AG09319 (cell line): ENCODE results near the gene TFDP1.

ENCODE experiments used
- DNase-seq: peaks from one replicate; pipeline ENCODE4 v3.0.0-alpha.2; 2010; ENCODE audit warnings: low read depth; ENCODE audit errors: extremely low read depth
- TF ChIP-seq, protein P1 (sequence below): IDR thresholded peaks from 2 replicates; pipeline ENCODE4 v1.5.1; 2011; ENCODE audit warnings: low read depth, mild to moderate bottlenecking, inconsistent platforms, low read length, moderate library complexity

Gene TFDP1

DNA sequence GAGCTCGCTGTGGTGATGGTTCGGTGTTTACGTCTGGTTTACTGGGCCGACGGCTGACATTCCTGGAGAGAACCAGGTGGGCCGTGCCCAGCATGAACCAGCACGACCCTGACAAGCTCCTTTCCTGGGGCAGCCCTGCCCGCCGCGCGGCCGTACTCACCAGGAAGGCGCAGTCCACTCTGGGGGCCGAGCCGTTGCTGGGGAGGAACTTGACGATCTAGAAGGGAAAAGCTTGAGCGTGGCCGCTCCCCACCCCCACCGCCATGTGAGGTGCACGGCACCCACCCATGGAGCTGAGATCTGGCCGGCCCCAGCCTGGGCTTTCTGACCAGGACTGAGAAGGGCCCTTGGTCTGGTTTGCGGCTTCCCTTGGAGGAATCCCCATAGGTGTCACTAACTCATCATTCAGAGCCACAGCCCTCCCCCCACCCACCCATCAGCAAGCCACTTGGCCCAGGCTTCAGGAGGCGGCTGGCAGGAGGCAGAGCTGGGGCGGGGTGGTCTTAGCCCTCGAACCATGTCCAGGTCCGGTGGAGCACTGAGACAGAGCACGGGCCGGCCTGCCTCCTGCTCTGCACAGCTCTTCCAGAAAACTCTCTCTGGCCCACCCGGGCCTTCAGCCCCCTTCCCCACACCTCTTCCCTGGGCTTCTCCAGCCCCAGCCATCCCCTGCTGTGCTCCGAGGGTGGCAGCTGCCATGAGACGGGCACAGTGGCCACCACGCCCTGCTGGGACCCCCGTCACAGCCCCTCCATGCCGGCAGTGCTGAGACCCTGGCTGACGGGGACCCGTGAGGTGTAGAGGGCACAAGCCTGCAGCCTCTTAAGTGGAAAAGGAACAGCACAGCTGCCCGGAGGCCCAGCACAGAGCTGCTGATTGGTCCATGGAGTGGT, 67.2 kb downstream of the TFDP1 start:
- DNase-seq, result no peak
- TF ChIP-seq, protein P1, sequence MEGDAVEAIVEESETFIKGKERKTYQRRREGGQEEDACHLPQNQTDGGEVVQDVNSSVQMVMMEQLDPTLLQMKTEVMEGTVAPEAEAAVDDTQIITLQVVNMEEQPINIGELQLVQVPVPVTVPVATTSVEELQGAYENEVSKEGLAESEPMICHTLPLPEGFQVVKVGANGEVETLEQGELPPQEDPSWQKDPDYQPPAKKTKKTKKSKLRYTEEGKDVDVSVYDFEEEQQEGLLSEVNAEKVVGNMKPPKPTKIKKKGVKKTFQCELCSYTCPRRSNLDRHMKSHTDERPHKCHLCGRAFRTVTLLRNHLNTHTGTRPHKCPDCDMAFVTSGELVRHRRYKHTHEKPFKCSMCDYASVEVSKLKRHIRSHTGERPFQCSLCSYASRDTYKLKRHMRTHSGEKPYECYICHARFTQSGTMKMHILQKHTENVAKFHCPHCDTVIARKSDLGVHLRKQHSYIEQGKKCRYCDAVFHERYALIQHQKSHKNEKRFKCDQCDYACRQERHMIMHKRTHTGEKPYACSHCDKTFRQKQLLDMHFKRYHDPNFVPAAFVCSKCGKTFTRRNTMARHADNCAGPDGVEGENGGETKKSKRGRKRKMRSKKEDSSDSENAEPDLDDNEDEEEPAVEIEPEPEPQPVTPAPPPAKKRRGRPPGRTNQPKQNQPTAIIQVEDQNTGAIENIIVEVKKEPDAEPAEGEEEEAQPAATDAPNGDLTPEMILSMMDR, result no peak

DNA sequence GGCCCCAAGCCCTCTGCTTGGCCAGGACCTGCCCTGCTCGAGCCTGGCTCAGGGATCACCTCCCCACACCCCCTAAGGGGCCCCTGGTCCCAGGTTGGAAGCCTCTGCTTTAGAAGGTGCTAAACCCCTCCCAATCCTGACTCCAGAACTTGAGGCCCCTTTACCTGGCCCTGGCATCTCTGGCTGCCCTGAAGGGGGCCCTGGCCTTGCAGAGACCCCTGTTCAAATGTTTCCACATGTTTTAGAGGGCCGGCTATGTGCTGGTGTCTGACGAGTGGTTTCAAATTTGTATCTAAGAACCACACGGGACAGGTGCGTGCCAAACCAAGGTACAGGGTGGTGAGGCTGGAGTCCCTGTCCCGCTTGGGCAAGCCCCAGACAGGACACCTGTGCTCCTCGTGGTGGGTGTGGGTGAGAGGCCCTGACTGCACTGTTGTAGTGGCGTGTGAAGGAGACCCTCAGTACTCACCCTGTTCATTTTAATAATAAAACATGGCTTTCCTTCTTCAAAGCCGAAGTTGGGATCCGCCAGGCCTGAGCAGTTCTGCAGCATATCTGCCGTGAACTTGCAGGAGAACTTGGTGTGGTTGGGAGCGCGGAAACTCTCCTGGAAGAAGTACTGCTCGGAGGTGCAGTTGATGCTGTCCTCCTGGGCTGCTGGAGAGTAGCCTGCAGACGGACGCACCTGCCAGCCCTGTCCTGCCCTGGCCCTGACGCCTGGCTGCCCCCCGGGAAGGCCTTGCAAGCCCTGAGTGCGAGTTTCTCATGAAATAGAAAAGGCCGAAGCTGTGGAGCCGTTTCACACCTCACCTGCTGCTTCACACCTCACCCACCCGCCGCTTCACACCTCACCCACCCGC, 68.1 kb downstream of the TFDP1 start:
- DNase-seq, result no peak
- TF ChIP-seq, protein P1, result no peak

DNA sequence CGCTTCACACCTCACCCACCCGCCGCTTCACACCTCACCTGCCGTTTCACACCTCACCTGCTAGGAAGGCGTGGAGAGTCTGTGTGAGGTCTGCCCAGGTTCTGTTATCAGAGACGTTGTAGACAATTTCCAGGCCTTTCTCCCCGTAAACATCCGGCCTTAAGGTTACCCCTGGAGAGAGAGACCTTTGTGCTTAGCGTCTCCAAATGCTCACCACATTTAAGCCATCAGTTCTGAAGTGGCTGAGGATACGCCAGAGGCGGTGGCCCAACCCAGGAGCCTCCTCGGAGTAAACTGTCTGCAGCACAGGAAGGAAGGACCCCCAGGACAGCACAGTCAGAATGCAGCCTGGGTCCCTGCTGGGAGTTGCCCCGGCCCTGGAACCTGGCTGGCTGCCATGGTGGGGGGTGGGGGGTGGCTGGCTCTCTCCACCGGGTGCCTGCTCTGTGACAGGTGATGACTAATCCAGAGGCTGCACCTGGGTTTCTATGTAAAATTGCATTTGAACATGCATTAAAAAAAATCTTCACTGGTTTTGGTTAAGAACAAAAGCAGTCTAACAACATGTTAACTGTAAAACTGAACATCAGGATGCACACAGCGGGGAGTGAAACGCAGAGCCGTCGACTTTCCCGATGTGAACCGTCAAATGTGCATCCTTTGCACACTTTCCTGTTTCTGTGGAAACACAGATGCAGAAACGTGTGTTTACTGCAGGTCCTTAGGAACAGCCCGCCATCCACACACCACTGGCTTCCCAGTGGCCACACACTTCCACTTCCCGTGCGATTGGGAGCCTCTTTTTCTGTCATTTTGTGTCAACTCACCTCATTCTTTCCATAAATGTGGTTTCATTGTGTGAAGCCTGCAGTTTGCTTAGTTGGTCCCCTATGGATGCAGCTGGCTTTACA, 69.0 kb downstream of the TFDP1 start:
- no peak for DNase-seq
- TF ChIP-seq, protein P1, result no peak

DNA sequence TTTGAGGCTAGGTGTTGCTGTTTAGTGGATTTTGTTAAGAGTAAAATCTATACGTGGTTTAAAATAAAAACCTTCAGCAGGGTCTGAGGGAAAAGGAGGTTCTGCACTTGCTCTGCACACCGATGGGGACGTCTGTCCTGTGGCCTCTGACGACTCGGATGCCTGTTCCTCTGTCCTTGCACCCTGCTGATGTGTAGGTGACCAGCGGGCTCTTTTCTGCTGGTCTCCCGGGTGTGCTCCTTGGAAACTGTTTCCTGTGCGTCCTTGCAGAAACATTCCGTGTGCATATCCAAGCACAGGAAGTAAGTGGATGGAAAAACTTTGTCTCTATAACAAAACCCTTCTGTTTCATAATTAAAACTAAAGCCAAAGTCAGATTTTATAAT, 69.6 kb downstream of the TFDP1 start:
- TF ChIP-seq, protein P1, result no peak
- DNase-seq, result no peak

DNA sequence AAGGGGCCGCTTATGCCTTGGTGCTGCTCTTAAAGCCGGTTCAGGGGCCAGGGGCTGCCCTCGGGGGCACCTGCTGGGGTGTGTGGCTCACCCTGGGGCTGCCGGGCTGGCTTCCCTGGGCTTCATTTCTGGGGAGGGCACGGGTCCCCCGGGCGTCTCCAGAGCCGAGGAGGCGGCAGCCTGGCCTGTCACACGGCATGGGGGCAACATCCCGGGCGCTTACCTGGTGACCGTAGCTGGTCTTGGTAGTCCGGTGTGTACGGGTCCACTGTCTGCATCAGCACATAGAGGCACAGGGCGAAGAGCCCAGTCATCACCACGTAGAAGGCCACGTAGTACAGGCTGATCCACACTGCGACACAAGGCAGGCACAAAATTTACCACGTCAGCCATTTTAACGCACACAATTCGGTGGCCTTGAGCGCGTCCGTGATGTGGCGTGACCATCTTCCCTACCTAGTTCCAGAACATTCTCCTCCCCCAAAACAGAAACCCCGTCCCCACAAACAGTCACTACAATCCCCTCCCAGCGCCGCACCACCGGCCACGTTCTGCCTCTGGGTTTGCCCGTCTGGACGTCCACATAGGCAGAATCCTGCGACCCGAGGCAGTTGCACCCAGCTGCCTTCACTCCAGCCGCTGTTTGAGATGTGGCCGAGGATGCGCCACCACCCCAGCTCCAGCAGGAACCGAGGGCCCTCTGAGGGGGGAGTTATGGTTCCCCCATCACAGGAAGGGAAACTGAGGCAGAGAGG, 70.2 kb downstream of the TFDP1 start:
- no peak for DNase-seq
- TF ChIP-seq, protein P1, result no peak

DNA sequence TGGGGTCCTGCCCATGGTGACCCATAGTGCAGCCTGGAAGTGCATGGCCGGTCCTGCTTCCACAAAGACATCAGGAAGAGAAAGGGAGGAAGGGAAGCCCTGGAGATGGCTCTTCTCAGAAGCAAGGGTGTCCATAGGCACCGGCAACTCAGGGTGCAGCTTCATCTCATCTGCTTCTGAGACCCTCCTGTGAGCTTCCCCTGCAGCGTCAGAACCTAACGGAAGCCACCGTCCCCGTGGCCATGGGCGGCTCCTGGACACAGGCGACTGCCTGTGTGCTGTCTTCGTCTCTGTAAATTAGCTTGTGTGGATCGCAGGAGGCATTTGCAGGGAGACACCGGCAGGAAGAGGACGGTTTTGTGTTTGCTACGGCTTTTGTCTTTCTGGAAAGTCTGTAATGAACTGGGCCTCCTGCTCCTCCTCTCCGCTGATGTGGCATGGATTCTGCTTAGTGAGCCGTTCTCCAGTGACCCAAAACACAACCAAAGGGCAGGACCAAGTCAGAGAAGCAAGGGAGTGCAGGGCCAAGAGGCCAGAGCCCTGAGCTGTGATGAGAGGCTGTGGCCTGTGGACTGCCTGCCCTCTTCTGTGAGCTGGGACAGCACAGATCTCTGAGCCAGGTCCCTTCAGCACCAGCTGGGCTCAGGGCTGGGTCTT, 70.9 kb downstream of the TFDP1 start:
- DNase-seq, result no peak
- TF ChIP-seq, protein P1, result no peak
